Heart left ventricle (tissue), 13 donors: ENCODE data around the gene BNC2.

Experiments
- POLR2A ChIP-seq, 2 donors: fragments of 450-650 bp; IDR thresholded peaks; one replicate each; pipeline ENCODE4 v1.6.1; 2017; ENCODE audit warnings: antibody characterized with exemption in 2 of 2, mild to moderate bottlenecking in 2 of 2, moderate library complexity in 2 of 2
- TF ChIP-seq, protein P1 (sequence below), 12 donors: fragments of 200-600 bp; sonication (generic) in 4 of 12; IDR thresholded peaks; one replicate each; pipeline versions ENCODE4 v1.5.0 to v1.8.0; 2018 to 2022; ENCODE audit warnings: antibody characterized with exemption in 12 of 12, mild to moderate bottlenecking in 5 of 12
- donor health status: ischemic (EF 13 %, LVEDD 7.1; RV severe dilation, severe dysfunction).
- donor health status: DM: no; HTN: yes; CAD: no.
- donor health status: DM: no; HTN: no; CAD: no.
- donor health status: ischemic (EF 25% LVEDD 6.9; RV normal size, moderate dysfunction).
- donor health status: ischemic (EF 25% LVEDD 5.7; RV mildly dilated, moderate dysfunction).
- donor health status: ischemic (EF 35%, LVEDD 5.7; RV mildly dilated, moderate dysfunction).
- donor health status: nonischemic (EF 11% LVEDD 7.7; RV severe dilation, severe dysfunction).
- donor health status: DM: yes; HTN: yes; CAD: no.
- donor health status: PGD.
- donor health status: ischemic (EF 29% LVEDD 5.4; RV normal size, mild dysfunction).
- donor health status: nonischemic (EF 23%, LVEDD 6.1; RV moderate dilation, normal function).

GRCh38 chr9:16619914-16620520, 250.5 kb downstream of the BNC2 start:
- TF ChIP-seq, protein P1, sequence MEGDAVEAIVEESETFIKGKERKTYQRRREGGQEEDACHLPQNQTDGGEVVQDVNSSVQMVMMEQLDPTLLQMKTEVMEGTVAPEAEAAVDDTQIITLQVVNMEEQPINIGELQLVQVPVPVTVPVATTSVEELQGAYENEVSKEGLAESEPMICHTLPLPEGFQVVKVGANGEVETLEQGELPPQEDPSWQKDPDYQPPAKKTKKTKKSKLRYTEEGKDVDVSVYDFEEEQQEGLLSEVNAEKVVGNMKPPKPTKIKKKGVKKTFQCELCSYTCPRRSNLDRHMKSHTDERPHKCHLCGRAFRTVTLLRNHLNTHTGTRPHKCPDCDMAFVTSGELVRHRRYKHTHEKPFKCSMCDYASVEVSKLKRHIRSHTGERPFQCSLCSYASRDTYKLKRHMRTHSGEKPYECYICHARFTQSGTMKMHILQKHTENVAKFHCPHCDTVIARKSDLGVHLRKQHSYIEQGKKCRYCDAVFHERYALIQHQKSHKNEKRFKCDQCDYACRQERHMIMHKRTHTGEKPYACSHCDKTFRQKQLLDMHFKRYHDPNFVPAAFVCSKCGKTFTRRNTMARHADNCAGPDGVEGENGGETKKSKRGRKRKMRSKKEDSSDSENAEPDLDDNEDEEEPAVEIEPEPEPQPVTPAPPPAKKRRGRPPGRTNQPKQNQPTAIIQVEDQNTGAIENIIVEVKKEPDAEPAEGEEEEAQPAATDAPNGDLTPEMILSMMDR (IDR thresholded peaks at IDR 0.05): no peak
- TF ChIP-seq POLR2A (IDR thresholded peaks at IDR 0.05): no peak
